Nephron progenitor cell (in vitro differentiated cells): ENCODE results near the gene AFTPH.

ENCODE experiments used
- DNase-seq: peaks from one replicate; pipeline ENCODE4 v3.0.0; 2021
- H3K27ac Mint-ChIP-seq: 2 replicates; pipeline ENCODE4 v1.8.0; 2021; ENCODE audit warnings: mild to moderate bottlenecking, moderate library complexity, mixed read lengths
- H3K27me3 Mint-ChIP-seq: 2 replicates; pipeline ENCODE4 v1.8.0; 2021; ENCODE audit warnings: mild to moderate bottlenecking, low read depth, mixed read lengths; ENCODE audit not compliant: poor library complexity
- H3K36me3 Mint-ChIP-seq: 2 replicates; pipeline ENCODE4 v1.8.0; 2021; ENCODE audit warnings: low read depth, mixed read lengths
- H3K4me1 Mint-ChIP-seq: 2 replicates; pipeline ENCODE4 v1.8.0; 2021; ENCODE audit warnings: mixed read lengths
- H3K4me3 Mint-ChIP-seq: 2 replicates; pipeline ENCODE4 v1.8.0; 2021; ENCODE audit warnings: mild to moderate bottlenecking, moderate library complexity, mixed read lengths
- H3K9me3 Mint-ChIP-seq: 2 replicates; pipeline ENCODE4 v1.8.0; 2021; ENCODE audit warnings: mild to moderate bottlenecking, moderate library complexity, mixed read lengths
- CTCF ChIP-seq: fragments of 200-600 bp; sonication (generic); IDR thresholded peaks from 2 replicates; pipeline ENCODE4 v1.5.0; 2021; ENCODE audit warnings: antibody characterized with exemption

AFTPH gene

GRCh38 chr2:64543008-64543697 lies 19.0 kb downstream of the AFTPH start:
- Mint-ChIP-seq H3K4me1 (peaks cover 14% of the 10 kb centered on the region), H3K27ac (no peak overlapping the region), H3K9me3 (peaks cover 4% of the 10 kb centered on the region), H3K36me3 (peaks cover 5% of the 10 kb centered on the region), H3K27me3 (no peaks in the 10 kb centered on the region), H3K4me3 (no peak overlapping the region)
- no peak for TF ChIP-seq CTCF
- no peak for DNase-seq

GRCh38 chr2:64548761-64549160 lies 24.6 kb downstream of the AFTPH start:
- Mint-ChIP-seq H3K27ac (no peak overlapping the region), H3K4me1 (no peaks in the 10 kb centered on the region), H3K4me3 (no peak overlapping the region), H3K27me3 (no peaks in the 10 kb centered on the region), H3K36me3 (peaks cover 42% of the 10 kb centered on the region), H3K9me3 (peaks cover 17% of the 10 kb centered on the region)
- no peak for DNase-seq
- TF ChIP-seq CTCF, result no peak

GRCh38 chr2:64550042-64550441 lies 25.9 kb downstream of the AFTPH start:
- H3K36me3 Mint-ChIP-seq, result peaks cover 42% of the 10 kb centered on the region
- H3K27me3 Mint-ChIP-seq, result no peaks in the 10 kb centered on the region
- no peak for DNase-seq
- no peak overlapping the region for H3K27ac Mint-ChIP-seq
- H3K4me3 Mint-ChIP-seq, result no peak overlapping the region
- H3K4me1 Mint-ChIP-seq, result no peaks in the 10 kb centered on the region
- peaks cover 17% of the 10 kb centered on the region for H3K9me3 Mint-ChIP-seq
- TF ChIP-seq CTCF, result no peak

GRCh38 chr2:64551851-64552250 lies 27.7 kb downstream of the AFTPH start:
- H3K4me1 Mint-ChIP-seq, result peaks cover 2% of the 10 kb centered on the region
- H3K27ac Mint-ChIP-seq, result no peak overlapping the region
- H3K27me3 Mint-ChIP-seq, result no peaks in the 10 kb centered on the region
- H3K9me3 Mint-ChIP-seq, result peaks cover 17% of the 10 kb centered on the region
- TF ChIP-seq CTCF, result no peak
- DNase-seq, result no peak
- H3K4me3 Mint-ChIP-seq, result no peak overlapping the region
- peaks cover 42% of the 10 kb centered on the region for H3K36me3 Mint-ChIP-seq

GRCh38 chr2:64554117-64554516 lies 30.0 kb downstream of the AFTPH start:
- H3K27me3 Mint-ChIP-seq, result no peaks in the 10 kb centered on the region
- peaks cover 42% of the 10 kb centered on the region for H3K36me3 Mint-ChIP-seq
- no peak overlapping the region for H3K27ac Mint-ChIP-seq
- peaks cover 8% of the 10 kb centered on the region for H3K4me1 Mint-ChIP-seq
- no peak for DNase-seq
- H3K9me3 Mint-ChIP-seq, result peaks cover 6% of the 10 kb centered on the region
- no peak overlapping the region for H3K4me3 Mint-ChIP-seq
- TF ChIP-seq CTCF, result no peak

- no peak for TF ChIP-seq CTCF
- H3K4me1 Mint-ChIP-seq, result peaks cover 19% of the 10 kb centered on the region
- H3K27me3 Mint-ChIP-seq, result no peaks in the 10 kb centered on the region
- H3K9me3 Mint-ChIP-seq, result no peaks in the 10 kb centered on the region
- peaks cover 18% of the 10 kb centered on the region for H3K36me3 Mint-ChIP-seq
- no peak overlapping the region for H3K27ac Mint-ChIP-seq
- no peak for DNase-seq
- no peak overlapping the region for H3K4me3 Mint-ChIP-seq
Measured at GRCh38 chr2:64558445-64559081, 34.4 kb downstream of the AFTPH start.
